IPS-18c (cell line): Measurements from ENCODE around the gene PSEN1.
"Not testable (repeated sequence)": the region's sequence is repeated elsewhere in the genome, so short reads cannot be mapped to it uniquely, and the experiment has no call there.

ENCODE experiments used
- H3K4me3 ChIP-seq: 2 replicates; pipeline ENCODE4 v1.7.0; 2013; ENCODE audit warnings: low read depth, mild to moderate bottlenecking, low read length, moderate library complexity; ENCODE audit not compliant: insufficient read depth
- H3K9me3 ChIP-seq: one replicate; pipeline ENCODE4 v1.6.1; 2013; ENCODE audit warnings: mild to moderate bottlenecking, low read length, moderate library complexity; ENCODE audit not compliant: control insufficient read depth, insufficient read depth

PSEN1 gene

GRCh38 chr14:73145371-73145770 is 9.1 kb downstream of the PSEN1 start:
- no peak overlapping the region for H3K4me3 ChIP-seq
- no peaks in the 10 kb centered on the region for H3K9me3 ChIP-seq

GRCh38 chr14:73146111-73146510 is 9.8 kb downstream of the PSEN1 start:
- H3K9me3 ChIP-seq = no peaks in the 10 kb centered on the region
- H3K4me3 ChIP-seq = no peak overlapping the region

GRCh38 chr14:73149753-73150152 is 13.4 kb downstream of the PSEN1 start:
- Histone ChIP-seq H3K4me3 (no peak overlapping the region), H3K9me3 (no peaks in the 10 kb centered on the region)

GRCh38 chr14:73153272-73153671 is 17.0 kb downstream of the PSEN1 start:
- no peaks in the 10 kb centered on the region for H3K9me3 ChIP-seq
- no peak overlapping the region for H3K4me3 ChIP-seq

- H3K9me3 ChIP-seq = no peaks in the 10 kb centered on the region
- no peak overlapping the region for H3K4me3 ChIP-seq
Measured at GRCh38 chr14:73162251-73162650, 25.9 kb downstream of the PSEN1 start.

DNA sequence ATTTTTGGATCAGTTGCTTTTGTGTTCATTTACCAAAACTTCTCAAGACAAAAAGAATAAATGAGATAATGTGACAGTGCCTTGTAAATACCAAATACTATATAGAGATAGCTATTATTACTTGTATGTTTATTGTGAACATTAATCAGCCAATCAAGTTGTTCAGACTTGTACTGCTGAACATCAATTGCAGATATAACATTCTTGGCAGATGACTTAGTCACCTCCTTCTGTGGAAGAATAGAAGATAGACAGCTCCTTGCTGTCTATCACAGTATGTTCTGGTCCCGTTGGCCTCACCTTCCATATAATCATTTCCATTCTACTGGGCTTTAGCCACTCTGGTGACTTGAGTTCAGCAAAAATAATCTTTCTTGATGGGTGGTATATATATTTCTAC is 30.1 kb downstream of the PSEN1 start:
- H3K9me3 ChIP-seq = no peaks in the 10 kb centered on the region
- no peak overlapping the region for H3K4me3 ChIP-seq

- Histone ChIP-seq H3K4me3 (no peak overlapping the region), H3K9me3 (no peaks in the 10 kb centered on the region)
Measured at GRCh38 chr14:73167727-73168126, 31.4 kb downstream of the PSEN1 start.

GRCh38 chr14:73168274-73168673 is 32.0 kb downstream of the PSEN1 start:
- H3K4me3 ChIP-seq = no peak overlapping the region
- H3K9me3 ChIP-seq = no peaks in the 10 kb centered on the region

- H3K9me3 ChIP-seq = no peaks in the 10 kb centered on the region
- no peak overlapping the region for H3K4me3 ChIP-seq
Measured at GRCh38 chr14:73168691-73169090, 32.4 kb downstream of the PSEN1 start.

GRCh38 chr14:73169855-73170254 is 33.5 kb downstream of the PSEN1 start:
- H3K9me3 ChIP-seq = not testable (repeated sequence)

GRCh38 chr14:73170686-73171085 is 34.4 kb downstream of the PSEN1 start:
- no peak overlapping the region for H3K4me3 ChIP-seq
- H3K9me3 ChIP-seq = no peaks in the 10 kb centered on the region

More at GRCh38 chr14:73169855-73170254, 33.5 kb downstream of the PSEN1 start:
- H3K4me3 ChIP-seq = not testable (repeated sequence)

DNA sequence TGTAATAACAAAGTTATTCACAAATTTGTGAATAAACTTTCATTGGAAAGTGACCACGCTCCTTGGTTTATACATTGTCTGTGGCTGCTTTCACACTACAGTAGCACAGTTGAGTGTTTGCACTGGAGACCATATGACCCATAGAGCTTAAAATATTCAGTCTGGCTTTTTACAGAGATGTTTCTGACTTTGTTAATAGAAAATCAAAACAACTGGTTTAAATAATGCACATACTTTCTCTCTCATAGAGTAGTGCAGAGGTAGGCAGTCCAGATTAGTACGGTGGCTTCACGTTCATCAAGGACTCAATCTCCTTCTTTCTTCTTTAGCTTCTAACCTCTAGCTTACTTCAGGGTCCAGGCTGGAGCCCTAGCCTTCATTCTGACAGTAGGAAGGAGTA is 36.2 kb downstream of the PSEN1 start:
- H3K9me3 ChIP-seq = no peaks in the 10 kb centered on the region
- no peak overlapping the region for H3K4me3 ChIP-seq

DNA sequence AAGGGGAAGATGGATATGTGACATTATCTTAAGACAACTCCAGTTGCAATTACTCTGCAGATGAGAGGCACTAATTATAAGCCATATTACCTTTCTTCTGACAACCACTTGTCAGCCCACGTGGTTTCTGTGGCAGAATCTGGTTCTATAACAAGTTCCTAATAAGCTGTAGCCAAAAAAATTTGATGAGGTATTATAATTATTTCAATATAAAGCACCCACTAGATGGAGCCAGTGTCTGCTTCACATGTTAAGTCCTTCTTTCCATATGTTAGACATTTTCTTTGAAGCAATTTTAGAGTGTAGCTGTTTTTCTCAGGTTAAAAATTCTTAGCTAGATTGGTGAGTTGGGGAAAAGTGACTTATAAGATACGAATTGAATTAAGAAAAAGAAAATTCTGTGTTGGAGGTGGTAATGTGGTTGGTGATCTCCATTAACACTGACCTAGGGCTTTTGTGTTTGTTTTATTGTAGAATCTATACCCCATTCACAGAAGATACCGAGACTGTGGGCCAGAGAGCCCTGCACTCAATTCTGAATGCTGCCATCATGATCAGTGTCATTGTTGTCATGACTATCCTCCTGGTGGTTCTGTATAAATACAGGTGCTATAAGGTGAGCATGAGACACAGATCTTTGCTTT is 36.9 kb downstream of the PSEN1 start:
- no peak overlapping the region for H3K4me3 ChIP-seq
- H3K9me3 ChIP-seq = peaks cover 3% of the 10 kb centered on the region

DNA sequence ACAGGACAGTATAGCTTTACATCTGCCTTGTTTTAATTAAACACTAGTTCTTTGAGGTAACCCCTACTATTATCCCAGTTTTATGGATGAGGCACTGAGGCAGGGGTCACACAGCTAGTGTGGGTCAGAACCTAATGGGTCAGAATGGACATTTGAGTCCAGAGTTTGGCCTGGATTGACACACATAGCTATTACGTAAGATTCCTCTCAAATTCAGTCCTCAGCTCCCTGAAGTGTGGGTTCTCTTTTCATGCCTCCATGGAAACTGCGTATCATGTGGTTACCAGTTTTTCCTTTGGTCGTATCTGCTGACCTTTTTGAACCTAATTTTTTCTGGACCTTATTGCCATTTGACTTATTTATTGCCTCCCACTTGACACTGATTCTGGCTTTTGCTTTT is 40.4 kb downstream of the PSEN1 start:
- Histone ChIP-seq H3K9me3 (peaks cover 3% of the 10 kb centered on the region), H3K4me3 (no peak overlapping the region)

DNA sequence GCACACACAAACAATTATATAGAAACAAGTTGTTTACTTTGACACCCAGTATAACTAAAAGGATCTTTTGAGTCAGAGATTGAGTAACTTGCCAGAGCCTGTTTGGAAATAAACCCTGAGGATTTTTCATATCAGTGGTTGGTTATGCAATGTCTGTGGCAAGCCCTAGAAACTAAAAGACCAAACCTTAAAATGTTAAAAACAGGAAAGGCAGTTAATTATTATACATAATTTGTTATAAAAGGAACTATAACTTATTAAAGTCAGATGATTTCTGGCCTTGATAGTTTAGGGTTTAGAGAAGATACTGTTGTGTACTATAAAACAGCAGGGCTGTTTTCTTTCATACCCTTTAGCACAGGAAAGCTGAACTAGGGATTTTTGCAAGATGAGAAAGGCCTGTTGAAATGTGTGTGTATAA is 44.1 kb downstream of the PSEN1 start:
- H3K9me3 ChIP-seq = peaks cover 3% of the 10 kb centered on the region
- no peak overlapping the region for H3K4me3 ChIP-seq

DNA sequence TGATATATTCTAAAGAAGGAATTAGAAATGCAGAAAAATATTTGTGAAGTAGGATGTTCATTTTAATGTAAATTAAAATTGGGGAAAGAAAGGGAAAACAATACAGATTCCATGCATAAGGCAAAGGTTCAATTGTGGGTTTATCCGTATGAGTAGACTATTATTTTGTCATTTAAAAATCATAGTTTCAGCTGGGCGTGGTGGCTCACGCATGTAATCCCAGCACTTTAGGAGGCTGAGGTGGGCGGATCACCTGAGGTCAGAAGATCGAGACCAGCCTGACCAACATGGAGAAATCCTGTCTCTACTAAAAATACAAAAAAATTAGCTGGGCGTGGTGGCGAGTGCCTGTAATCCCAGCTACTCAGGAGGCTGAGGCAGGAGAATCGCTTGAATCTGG is 44.7 kb downstream of the PSEN1 start:
- not testable (repeated sequence) for H3K9me3 ChIP-seq, H3K4me3 ChIP-seq

DNA sequence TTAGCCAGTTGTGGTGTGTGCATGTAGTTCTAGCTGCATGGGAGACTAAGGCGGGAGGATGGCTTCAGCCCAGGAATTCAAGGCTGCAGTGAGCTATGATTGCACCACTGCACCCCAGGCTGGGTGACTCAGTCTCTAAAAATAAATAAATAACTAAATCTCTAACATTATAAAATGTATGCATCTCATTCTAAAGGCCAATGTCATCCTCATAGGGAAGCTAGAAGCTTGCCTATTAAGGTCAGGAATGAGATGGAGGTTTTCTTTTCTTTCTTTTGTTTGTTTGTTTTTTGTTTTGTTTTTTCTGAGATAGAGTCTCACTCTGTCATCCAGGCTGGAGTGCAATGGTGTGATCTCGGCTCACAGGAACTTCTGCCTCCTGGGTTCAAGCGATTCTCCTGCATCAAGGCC is 52.2 kb downstream of the PSEN1 start:
- H3K9me3 ChIP-seq = no peaks in the 10 kb centered on the region
- H3K4me3 ChIP-seq = no peak overlapping the region

DNA sequence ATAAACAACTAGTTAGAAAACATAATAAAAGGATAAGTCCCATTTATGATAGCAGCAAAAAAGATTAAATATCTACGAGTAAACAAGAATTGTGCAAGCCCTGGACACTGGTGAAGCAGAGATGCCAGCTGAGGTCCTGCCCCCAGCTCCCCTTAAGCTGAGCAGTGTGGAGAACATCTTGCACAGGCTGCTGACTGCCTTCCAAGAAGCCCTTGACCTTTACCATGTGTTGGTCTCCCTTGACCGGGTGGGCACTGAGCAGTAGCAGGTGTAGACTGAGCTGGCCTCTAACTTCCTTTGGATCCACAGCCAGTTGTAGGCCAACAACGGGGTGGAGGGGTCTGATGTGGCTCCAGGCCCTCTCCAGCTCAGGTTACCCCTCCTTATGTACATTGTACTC is 53.3 kb downstream of the PSEN1 start:
- no peak overlapping the region for H3K4me3 ChIP-seq
- no peaks in the 10 kb centered on the region for H3K9me3 ChIP-seq

DNA sequence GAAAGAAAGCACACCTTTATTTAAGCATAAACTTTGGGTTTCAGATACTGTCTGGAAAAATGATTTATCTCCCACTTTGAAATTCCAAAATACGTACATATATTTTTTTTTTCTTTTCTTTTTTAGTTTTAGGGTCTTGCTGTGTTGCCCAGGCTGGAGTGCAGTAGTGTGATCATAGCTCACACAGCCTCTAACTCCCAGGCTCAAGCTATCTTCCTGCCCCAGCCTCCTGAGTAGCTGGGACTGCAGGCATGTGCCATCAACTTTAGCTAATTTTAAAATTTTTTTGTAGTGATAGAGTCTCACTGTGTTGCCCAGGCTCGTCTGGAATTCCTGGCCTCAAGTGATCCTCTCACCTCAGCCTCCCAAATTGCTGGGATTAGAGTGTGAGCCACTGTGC is 55.1 kb downstream of the PSEN1 start:
- Histone ChIP-seq H3K4me3 (no peak overlapping the region), H3K9me3 (no peaks in the 10 kb centered on the region)
